Astrocyte of the cerebellum (primary cell): ENCODE data around the gene MMP3.

ENCODE experiments used
- DNase-seq: peaks from one replicate; pipeline ENCODE4 v3.0.0-alpha.2; 2011; ENCODE audit warnings: low read depth
- H3K4me3 ChIP-seq: 2 replicates; pipeline ENCODE4 v1.5.1; 2011; ENCODE audit warnings: mild to moderate bottlenecking, low read depth, low read length, moderate library complexity
- in situ Hi-C: cut with HindIII; loops from 2 replicates; pipeline ENCODE4 v1.10.0; 2017; ENCODE audit warnings: low sequenced_read_pairs
- TF ChIP-seq, protein P1 (sequence below): IDR thresholded peaks from 2 replicates; pipeline ENCODE4 v1.5.1; 2012; ENCODE audit warnings: low read length, low read depth, moderate library complexity, mild to moderate bottlenecking; ENCODE audit errors: missing control alignments

The MMP3 gene

DNA sequence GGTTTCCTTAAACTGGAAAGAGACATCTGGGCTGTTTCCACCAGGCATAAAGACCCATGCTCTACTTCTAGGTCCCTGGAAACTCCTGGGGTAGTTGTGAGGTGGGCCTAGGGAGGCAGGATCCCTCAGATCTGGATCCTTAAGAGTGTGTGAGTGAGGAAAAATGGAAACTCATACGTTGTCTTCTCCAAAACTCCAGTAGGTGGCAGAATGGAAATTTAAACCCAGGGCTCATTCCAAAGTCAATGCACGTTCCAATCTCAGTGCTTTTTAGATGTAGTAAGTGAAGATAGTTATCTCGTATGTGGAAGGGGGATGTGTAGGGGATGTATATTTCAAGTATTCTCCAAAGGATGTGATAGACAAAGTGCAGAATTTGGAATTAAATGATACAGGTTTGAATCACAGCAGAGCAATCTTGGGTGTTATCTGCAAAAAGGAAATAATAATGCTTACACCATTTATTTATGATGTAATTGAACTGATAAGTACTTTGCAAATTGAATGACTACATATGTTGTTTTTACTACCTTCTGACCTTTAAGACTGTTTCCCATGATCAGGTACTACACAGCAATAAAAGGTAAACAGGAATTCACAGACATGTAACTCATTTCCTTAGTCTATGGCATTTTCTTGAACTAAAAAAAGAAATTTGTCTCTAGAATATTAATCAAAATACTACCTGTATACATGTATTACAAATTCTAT, 32.3 kb downstream of the MMP3 start:
- in situ Hi-C loops = no loop called here
- DNase-seq = no peak
- TF ChIP-seq, protein P1, sequence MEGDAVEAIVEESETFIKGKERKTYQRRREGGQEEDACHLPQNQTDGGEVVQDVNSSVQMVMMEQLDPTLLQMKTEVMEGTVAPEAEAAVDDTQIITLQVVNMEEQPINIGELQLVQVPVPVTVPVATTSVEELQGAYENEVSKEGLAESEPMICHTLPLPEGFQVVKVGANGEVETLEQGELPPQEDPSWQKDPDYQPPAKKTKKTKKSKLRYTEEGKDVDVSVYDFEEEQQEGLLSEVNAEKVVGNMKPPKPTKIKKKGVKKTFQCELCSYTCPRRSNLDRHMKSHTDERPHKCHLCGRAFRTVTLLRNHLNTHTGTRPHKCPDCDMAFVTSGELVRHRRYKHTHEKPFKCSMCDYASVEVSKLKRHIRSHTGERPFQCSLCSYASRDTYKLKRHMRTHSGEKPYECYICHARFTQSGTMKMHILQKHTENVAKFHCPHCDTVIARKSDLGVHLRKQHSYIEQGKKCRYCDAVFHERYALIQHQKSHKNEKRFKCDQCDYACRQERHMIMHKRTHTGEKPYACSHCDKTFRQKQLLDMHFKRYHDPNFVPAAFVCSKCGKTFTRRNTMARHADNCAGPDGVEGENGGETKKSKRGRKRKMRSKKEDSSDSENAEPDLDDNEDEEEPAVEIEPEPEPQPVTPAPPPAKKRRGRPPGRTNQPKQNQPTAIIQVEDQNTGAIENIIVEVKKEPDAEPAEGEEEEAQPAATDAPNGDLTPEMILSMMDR = peak; percentile 68
- no peak overlapping the region for H3K4me3 ChIP-seq

DNA sequence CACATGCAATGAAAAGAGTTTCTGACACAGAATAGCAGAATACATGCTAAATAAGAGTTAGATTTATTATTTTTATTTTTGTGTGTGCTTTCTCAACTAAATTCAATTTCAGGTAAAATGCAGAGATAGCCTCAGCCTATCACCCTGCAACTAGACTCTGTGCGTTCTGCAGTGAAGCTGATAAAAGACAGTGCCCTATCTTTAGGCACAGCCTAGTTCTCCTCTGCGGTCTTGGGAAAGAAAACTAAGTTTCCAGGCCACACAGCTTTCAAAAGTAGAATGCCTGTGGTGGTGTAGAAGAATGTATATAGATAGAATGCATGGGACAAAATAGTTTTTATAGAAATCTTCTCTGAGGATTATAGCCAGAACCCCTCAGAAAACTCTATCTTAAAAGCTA, 33.4 kb downstream of the MMP3 start:
- in situ Hi-C loops = no loop called here
- no peak for DNase-seq
- TF ChIP-seq, protein P1 = no peak
- no peak overlapping the region for H3K4me3 ChIP-seq

DNA sequence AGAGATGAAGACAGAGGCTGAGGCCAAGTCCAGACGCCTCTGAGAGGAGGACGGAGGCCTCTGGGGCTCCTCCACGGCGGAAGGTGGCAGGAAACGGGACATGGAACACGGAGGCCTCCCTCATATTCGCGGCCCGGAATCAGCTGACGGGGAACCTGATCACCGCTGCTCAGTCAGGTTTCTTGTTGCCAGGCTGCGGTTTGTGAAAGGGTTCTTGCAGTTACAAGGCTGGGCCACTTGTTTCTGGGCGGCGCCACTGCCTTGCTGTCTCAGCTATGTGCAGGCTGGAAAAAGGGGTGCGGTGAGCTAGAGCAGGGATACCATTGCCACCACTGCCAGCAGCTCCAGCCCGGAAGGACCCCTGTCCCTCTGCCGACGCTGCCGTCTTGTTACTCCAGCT, 35.5 kb downstream of the MMP3 start:
- H3K4me3 ChIP-seq = no peak overlapping the region
- TF ChIP-seq, protein P1 = peak; percentile 46
- in situ Hi-C loops = no loop called here
- DNase-seq = no peak

DNA sequence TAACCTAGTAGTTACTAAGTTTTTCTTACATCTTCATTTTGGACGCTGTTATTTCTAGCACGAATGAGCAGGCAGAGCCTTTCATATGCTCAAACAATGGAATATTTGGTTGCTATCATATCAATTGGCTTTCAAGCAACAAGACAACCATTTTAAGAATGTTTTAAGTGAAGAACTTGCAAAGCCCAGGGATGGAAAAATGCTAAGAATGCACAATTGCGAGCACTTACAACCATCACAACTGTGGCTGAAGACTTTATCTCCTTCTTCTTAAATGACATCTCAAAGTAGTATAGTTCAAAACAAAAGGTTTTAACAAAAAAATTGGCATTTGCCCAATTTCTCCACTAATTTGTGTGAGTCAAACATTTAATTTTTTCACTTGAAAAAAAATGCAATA, 37.1 kb downstream of the MMP3 start:
- in situ Hi-C loops = no loop called here
- DNase-seq = no peak
- H3K4me3 ChIP-seq = no peak overlapping the region
- TF ChIP-seq, protein P1 = no peak

DNA sequence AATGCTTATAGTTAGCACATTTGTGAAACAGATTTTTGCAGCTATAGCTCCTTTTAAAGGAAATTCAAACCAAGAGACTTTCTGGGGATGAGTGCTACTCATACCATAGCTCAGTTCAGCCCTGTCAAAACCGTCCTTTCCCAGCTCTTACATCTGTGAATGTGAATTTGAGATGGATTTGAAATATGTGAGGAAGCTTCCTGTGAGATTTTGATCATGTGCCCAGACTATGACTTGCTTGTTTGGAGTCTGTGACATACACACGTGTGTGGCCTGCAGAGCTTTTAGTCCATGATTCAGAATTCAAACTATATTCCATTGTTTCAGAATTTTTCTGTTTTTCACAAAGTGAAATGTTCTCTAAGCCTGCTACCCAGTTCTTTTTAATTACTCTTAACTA, 41.1 kb downstream of the MMP3 start:
- TF ChIP-seq, protein P1 = no peak
- in situ Hi-C loops = no loop called here
- peak; percentile 67 for DNase-seq
- H3K4me3 ChIP-seq = no peak overlapping the region

DNA sequence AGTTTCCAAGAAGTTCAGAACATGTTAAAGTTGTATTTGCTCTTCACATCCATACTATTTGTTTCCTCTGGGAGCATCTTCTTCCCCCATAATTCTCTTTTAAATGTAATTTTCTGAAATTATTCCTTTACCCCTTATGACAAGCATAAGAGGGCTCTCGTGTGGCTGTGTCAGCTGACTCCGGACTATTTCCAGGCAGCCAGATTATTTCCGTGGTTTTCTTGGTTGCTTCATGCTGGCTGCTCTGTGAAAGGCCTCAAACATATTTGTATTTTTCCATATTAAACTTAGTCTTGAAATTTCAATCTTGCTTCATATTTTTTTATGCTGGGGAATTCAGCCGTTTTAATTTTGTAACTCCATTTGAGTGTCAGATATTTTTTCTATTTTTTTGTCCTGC, 42.6 kb downstream of the MMP3 start:
- in situ Hi-C loops = no loop called here
- peak; percentile 13 for DNase-seq
- no peak overlapping the region for H3K4me3 ChIP-seq
- TF ChIP-seq, protein P1 = no peak
